GM12878 (cell line): ENCODE results near the gene MRTFA. TPM values are rescaled to one million over a fixed set of nuclear protein-coding genes. Genes with fewer than 3 reads are reported as not detected.

Experiments
- ATAC-seq: fragments of 200-7000 bp; cut with Tn5 transposase; 3 replicates; pipeline ENCODE4 v1.9.1; 2020; ENCODE audit warnings: mild to moderate bottlenecking, moderate library complexity
- BruUV-seq: library from RNA; stranded (reverse); fragments of 400-500 nt; replicated peaks from 2 replicates; lab custom pipeline; 2021; lab: Mats Ljungman, UMichigan
- CTCF ChIA-PET: fragments of 300-600 bp; sonication (Branson Sonifier 250); formaldehyde crosslinking; extraction: SDS; loops from one replicate; lab custom pipeline; 2021; ENCODE audit warnings: inconsistent platforms; lab: Yijun Ruan, JAX
- POLR2A ChIA-PET: fragments of 350-600 bp; formaldehyde crosslinking; extraction: SDS; loops from one replicate; lab custom pipeline; 2021; ENCODE audit warnings: inconsistent platforms; lab: Charles Lee
- RAD21 ChIA-PET: fragments of 300-600 bp; sonication (Branson Sonifier 250); formaldehyde crosslinking; loops from one replicate; lab custom pipeline; 2023; ENCODE audit warnings: antibody characterized with exemption; ENCODE audit not compliant: unreplicated experiment; lab: Charles Lee
- SMC1A ChIA-PET: fragments of 300-600 bp; sonication (Branson Sonifier 250); formaldehyde crosslinking; loops from one replicate; lab custom pipeline; 2023; ENCODE audit not compliant: unreplicated experiment, uncharacterized antibody; lab: Charles Lee
- DNase-seq: peaks from one replicate; pipeline ENCODE4 v3.0.0-alpha.2; 2011; ENCODE audit warnings: low read depth, low spot score
- FAIRE-seq: peaks from 3 replicates; lab custom pipeline; 2011; peaks lifted over from hg19 to GRCh38; lab: Jason Lieb, UNC
- H2AFZ ChIP-seq: 2 replicates; pipeline ENCODE4 v1.6.0; 2011; ENCODE audit warnings: low read depth, low read length, control low read depth; ENCODE audit not compliant: control insufficient read depth
- H3K27ac ChIP-seq: 2 replicates; pipeline ENCODE4 v1.5.1; 2011; ENCODE audit warnings: control low read depth; ENCODE audit not compliant: control insufficient read depth, insufficient read depth
- H3K27me3 ChIP-seq, 2 experiments: replicated peaks in 1 of 2; 2 replicates each; pipeline versions ENCODE4 v1.6.0 to v1.6.1; 2011; ENCODE audit warnings: low read length in 1 of 2; ENCODE audit not compliant: control insufficient read depth in 2 of 2, insufficient read depth in 2 of 2
- H3K36me3 ChIP-seq, 2 experiments: 2 replicates each; pipeline ENCODE4 v1.5.1; 2011; ENCODE audit warnings: low read length in 1 of 2; ENCODE audit not compliant: control insufficient read depth in 2 of 2, insufficient read depth in 2 of 2
- H3K4me1 ChIP-seq: 2 replicates; pipeline ENCODE4 v1.6.1; 2011; ENCODE audit warnings: mild to moderate bottlenecking, low read length, moderate library complexity, mixed read lengths; ENCODE audit not compliant: control insufficient read depth, insufficient read depth
- H3K4me2 ChIP-seq: 2 replicates; pipeline ENCODE4 v1.6.0; 2011; ENCODE audit warnings: control low read depth; ENCODE audit not compliant: control insufficient read depth, insufficient read depth
- H3K4me3 ChIP-seq: fragments of 200-600 bp; sonication (generic); 2 replicates; pipeline ENCODE4 v1.5.1; 2016
- H3K79me2 ChIP-seq: 2 replicates; pipeline ENCODE4 v1.6.0; 2011; ENCODE audit warnings: low read length; ENCODE audit not compliant: control insufficient read depth, insufficient read depth
- H3K9ac ChIP-seq: 2 replicates; pipeline ENCODE4 v1.8.0; 2011; ENCODE audit warnings: low read length, control low read depth, mixed read lengths; ENCODE audit not compliant: control insufficient read depth, insufficient read depth
- H3K9me3 ChIP-seq: replicated peaks from 3 replicates; pipeline ENCODE4 v1.5.1; 2011; ENCODE audit warnings: mild to moderate bottlenecking, low read length; ENCODE audit not compliant: control insufficient read depth, insufficient read depth
- H4K20me1 ChIP-seq: 2 replicates; pipeline ENCODE4 v1.6.0; 2011; ENCODE audit not compliant: control insufficient read depth, insufficient read depth
- FOXK2 ChIP-seq: fragments of 450-650 bp; IDR thresholded peaks from 2 replicates; pipeline ENCODE4 v1.6.1; 2017; ENCODE audit warnings: mild to moderate bottlenecking, moderate library complexity
- MTA3 ChIP-seq: IDR thresholded peaks from 2 replicates; pipeline ENCODE4 v1.6.1; 2012; ENCODE audit warnings: low read length, inconsistent platforms, borderline replicate concordance
- POLR2AphosphoS5 ChIP-seq: IDR thresholded peaks from 2 replicates; pipeline ENCODE4 v1.6.1; 2011; ENCODE audit warnings: mild to moderate bottlenecking, low read length, inconsistent platforms
- RFX5 ChIP-seq: IDR thresholded peaks from 2 replicates; pipeline ENCODE4 v1.6.1; 2011; ENCODE audit warnings: low read depth, low read length, improper control_type of control experiment
- SIX5 ChIP-seq: IDR thresholded peaks from 2 replicates; pipeline ENCODE4 v1.6.1; 2011; ENCODE audit warnings: mild to moderate bottlenecking, low read depth, low read length, moderate library complexity; ENCODE audit not compliant: severe bottlenecking
- STAT1 ChIP-seq: fragments of 450-650 bp; conservative IDR thresholded peaks from 2 replicates; pipeline ENCODE4 v1.6.1; 2014; ENCODE audit warnings: antibody characterized with exemption, mild to moderate bottlenecking
- YY1 ChIP-seq: IDR thresholded peaks from 2 replicates; pipeline ENCODE4 v1.6.1; 2011; ENCODE audit warnings: low read depth, mild to moderate bottlenecking, low read length
- WGBS: methylation state at CpG from one replicate; pipeline ENCODE4 v1.1.6; 2016; ENCODE audit warnings: low lambda C conversion rate; ENCODE audit not compliant: insufficient replicate concordance, insufficient coverage; ENCODE audit errors: missing lambda C conversion rate; 5-methylcytosine and 5-hydroxymethylcytosine counted together
- in situ Hi-C: fragments of 300-500 bp; cut with MboI; formaldehyde crosslinking; loops from 9 replicates; pipeline ENCODE4 v1.14.3; 2018; ENCODE audit warnings: mixed read lengths
- intact Hi-C: fragments of 100-400 bp; cut with micrococcal nuclease; formaldehyde crosslinking; loops from one replicate; pipeline ENCODE4 v1.14.2; 2022; ENCODE audit not compliant: unreplicated experiment
- polyA plus RNA-seq, 11 experiments: library from polyadenylated mRNA; depleted of rRNA in 4 of 11; unstranded in 6 of 11; stranded (reverse) in 5 of 11; fragments of >200 nt; fragmentation: Nextera tagmentation in 4 of 11; fragmentation: Illumina TruSeq in 1 of 11; extraction: Ambion mirVana in 4 of 11; extraction: Trizol in 1 of 11; gene quantifications; 1 replicate in 1 of 11; 2 replicates in 10 of 11; pipeline versions ENCODE4 v1.2.1 to v1.2.3, GENCODE V29; 2011 to 2016; ENCODE audit warnings: inconsistent platforms in 2 of 11, missing spikeins in 2 of 11, low read depth in 1 of 11
- total RNA-seq, 4 experiments: library from RNA; depleted of rRNA in 3 of 4; stranded (reverse); fragments of >200 nt in 3 of 4; fragmentation: Illumina TruSeq in 1 of 4; extraction: Trizol in 1 of 4; gene quantifications; 2 replicates each; pipeline versions ENCODE4 v1.2.1 to v1.2.3, GENCODE V29; 2013 to 2021
- TF ChIP-seq, protein P1 (sequence below): IDR thresholded peaks from 2 replicates; pipeline ENCODE4 v1.6.1; 2012; ENCODE audit warnings: improper control_type of control experiment, low read depth, low read length; ENCODE audit not compliant: insufficient replicate concordance

MRTFA gene
- total and polyA plus RNA-seq, 10 of the 15 experiments (the other 5 are each of a cell fraction or from before 2014, with no cell fraction given) = 2.0 to 63.9 (median 17.9) TPM

- TF ChIP-seq, protein P1, sequence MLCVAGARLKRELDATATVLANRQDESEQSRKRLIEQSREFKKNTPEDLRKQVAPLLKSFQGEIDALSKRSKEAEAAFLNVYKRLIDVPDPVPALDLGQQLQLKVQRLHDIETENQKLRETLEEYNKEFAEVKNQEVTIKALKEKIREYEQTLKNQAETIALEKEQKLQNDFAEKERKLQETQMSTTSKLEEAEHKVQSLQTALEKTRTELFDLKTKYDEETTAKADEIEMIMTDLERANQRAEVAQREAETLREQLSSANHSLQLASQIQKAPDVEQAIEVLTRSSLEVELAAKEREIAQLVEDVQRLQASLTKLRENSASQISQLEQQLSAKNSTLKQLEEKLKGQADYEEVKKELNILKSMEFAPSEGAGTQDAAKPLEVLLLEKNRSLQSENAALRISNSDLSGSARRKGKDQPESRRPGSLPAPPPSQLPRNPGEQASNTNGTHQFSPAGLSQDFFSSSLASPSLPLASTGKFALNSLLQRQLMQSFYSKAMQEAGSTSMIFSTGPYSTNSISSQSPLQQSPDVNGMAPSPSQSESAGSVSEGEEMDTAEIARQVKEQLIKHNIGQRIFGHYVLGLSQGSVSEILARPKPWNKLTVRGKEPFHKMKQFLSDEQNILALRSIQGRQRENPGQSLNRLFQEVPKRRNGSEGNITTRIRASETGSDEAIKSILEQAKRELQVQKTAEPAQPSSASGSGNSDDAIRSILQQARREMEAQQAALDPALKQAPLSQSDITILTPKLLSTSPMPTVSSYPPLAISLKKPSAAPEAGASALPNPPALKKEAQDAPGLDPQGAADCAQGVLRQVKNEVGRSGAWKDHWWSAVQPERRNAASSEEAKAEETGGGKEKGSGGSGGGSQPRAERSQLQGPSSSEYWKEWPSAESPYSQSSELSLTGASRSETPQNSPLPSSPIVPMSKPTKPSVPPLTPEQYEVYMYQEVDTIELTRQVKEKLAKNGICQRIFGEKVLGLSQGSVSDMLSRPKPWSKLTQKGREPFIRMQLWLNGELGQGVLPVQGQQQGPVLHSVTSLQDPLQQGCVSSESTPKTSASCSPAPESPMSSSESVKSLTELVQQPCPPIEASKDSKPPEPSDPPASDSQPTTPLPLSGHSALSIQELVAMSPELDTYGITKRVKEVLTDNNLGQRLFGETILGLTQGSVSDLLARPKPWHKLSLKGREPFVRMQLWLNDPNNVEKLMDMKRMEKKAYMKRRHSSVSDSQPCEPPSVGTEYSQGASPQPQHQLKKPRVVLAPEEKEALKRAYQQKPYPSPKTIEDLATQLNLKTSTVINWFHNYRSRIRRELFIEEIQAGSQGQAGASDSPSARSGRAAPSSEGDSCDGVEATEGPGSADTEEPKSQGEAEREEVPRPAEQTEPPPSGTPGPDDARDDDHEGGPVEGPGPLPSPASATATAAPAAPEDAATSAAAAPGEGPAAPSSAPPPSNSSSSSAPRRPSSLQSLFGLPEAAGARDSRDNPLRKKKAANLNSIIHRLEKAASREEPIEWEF = no peak
These were observed 32.3 kb upstream of the MRTFA start (continued) for GRCh38 chr22:40668611-40669411.

DNA sequence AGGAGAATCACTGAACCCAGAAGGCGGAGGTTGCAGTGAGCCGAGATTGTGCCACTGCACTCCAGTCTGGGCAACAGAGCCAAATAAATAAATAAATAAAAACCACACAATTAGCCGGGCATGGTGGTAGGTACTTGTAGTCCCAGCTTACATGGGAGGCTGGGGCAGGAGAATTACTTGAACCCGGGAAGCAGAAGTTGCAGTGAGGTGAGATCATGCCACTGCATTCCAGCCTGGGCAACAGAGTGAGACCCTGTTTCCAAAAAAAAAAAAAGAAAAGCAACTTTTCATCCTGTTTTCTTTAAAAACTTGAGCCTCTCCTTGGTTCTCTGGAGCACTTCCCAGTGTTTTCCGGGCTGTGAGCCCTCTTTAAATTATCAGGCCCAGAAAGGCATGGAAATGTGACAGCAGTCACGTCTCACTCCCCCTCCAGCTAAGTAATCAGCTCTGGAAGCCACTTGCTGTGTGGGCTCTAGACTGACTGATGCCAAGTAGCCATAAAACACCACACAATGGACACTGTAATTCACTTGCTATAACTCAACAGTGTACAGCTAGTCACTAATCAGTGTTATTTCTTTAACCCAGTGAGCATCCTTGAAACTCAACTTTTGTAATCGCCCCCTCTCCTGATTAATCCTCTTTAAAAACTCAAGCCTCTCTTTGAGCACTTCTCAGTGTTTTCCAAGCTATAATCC lies 29.8 kb upstream of the MRTFA start:
- H3K27me3 ChIP-seq = no peaks in the 10 kb centered on the region
- intact Hi-C loops (no loop called here), in situ Hi-C loops (no loop called here)
- ChIA-PET POLR2A (interaction anchor here (0.5 to 1.4 kb wide), 3 partner anchors 32 to 286 kb away, joined by 3 to 4 read pairs (median 4); no protein-coding TSS in a partner anchor), RAD21 (no interaction called here), SMC1A (interaction anchor here (1.1 to 1.7 kb wide), 3 partner anchors 17 to 142 kb away, joined by 3 to 7 read pairs (median 5); no protein-coding TSS in a partner anchor), CTCF (interaction anchor here (1.3 to 1.5 kb wide), 2 partner anchors 19 to 94 kb away, joined by 3 read pairs; no protein-coding TSS in a partner anchor)
- WGBS = 71% methylated on average over 7 of the region's 7 CpGs
- DNase-seq (no peak), ATAC-seq (no peak), FAIRE-seq (no peak)
- no peak overlapping the region for H3K4me2 ChIP-seq
- no peak overlapping the region for H3K9ac ChIP-seq
- no peaks in the 10 kb centered on the region for H3K36me3 ChIP-seq
- no TSS peak for BruUV-seq
- no peak for TF ChIP-seq RFX5
- no peak for TF ChIP-seq STAT1
- no peak for TF ChIP-seq FOXK2
- TF ChIP-seq YY1 = no peak
- TF ChIP-seq POLR2AphosphoS5 = no peak
- no peak for TF ChIP-seq SIX5
- no peak for TF ChIP-seq MTA3
- no peak overlapping the region for H3K27ac ChIP-seq
- H4K20me1 ChIP-seq = no peaks in the 10 kb centered on the region
- H3K9me3 ChIP-seq = no peaks in the 10 kb centered on the region; the same call in 2 of the 3 replicates
- no peaks in the 10 kb centered on the region; the same call in 1 of the 2 replicates for H3K4me1 ChIP-seq
- no peak overlapping the region for H2AFZ ChIP-seq
- H3K4me3 ChIP-seq = no peak overlapping the region
- H3K79me2 ChIP-seq = no peaks in the 10 kb centered on the region
